GM21367 (cell line): ENCODE results near the gene KCNB1.

ENCODE experiments used
- ATAC-seq: cut with Tn5 transposase; IDR thresholded peaks from one replicate; pipeline ENCODE4 v1.9.1; 2021; ENCODE audit not compliant: unreplicated experiment

KCNB1 gene

GRCh38 chr20:49501917-49502316 lies 19.4 kb upstream of the KCNB1 start:
- ATAC-seq, result no peak

GRCh38 chr20:49497398-49497669 lies 14.9 kb upstream of the KCNB1 start:
- ATAC-seq, result no peak

- no peak for ATAC-seq
Observed at GRCh38 chr20:49496553-49497397, 14.3 kb upstream of the KCNB1 start.

GRCh38 chr20:49496043-49496442 lies 13.6 kb upstream of the KCNB1 start:
- no peak for ATAC-seq

DNA sequence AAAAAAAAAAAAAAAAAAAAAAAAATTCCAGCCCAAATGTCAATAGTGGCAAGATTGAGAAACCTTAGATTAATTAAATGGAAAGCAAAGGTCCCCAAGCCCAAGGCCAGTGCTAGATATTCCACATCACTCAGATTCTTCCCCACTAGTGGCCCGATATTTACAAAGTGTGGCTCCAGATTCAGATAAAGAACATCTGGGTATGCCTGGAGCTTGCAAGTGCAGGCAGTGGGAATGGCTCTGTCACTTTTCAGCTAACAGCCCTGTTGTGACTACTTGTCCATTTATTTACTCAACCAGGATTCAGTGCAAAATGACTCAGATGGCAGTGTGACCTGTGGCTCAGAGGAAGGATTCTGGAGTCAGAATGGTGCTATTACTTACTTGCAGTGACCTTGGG lies 8.2 kb upstream of the KCNB1 start:
- no peak for ATAC-seq

DNA sequence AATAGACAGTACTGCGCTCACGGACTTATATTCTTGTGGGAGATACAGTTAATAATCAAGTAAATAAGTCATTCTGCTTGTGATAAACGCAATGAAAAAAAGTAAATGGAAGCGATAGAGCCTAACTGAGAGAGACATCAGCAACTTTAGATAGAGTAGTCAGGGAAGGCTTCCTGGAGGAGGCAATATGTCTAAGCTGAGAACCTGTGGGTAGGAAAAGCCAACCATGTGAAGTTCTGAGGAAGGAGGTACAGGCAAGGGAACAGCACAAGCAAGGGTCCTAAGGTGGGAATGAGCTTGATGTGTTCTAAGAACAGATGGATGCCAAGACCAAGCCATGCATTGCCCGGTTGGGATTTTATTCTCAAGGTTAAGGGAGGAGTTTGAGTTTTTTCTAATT lies 7.2 kb upstream of the KCNB1 start:
- ATAC-seq, result no peak

GRCh38 chr20:49486064-49486463 lies 3.6 kb upstream of the KCNB1 start:
- no peak for ATAC-seq

- no peak for ATAC-seq
Observed at GRCh38 chr20:49485563-49485962, 3.1 kb upstream of the KCNB1 start.

DNA sequence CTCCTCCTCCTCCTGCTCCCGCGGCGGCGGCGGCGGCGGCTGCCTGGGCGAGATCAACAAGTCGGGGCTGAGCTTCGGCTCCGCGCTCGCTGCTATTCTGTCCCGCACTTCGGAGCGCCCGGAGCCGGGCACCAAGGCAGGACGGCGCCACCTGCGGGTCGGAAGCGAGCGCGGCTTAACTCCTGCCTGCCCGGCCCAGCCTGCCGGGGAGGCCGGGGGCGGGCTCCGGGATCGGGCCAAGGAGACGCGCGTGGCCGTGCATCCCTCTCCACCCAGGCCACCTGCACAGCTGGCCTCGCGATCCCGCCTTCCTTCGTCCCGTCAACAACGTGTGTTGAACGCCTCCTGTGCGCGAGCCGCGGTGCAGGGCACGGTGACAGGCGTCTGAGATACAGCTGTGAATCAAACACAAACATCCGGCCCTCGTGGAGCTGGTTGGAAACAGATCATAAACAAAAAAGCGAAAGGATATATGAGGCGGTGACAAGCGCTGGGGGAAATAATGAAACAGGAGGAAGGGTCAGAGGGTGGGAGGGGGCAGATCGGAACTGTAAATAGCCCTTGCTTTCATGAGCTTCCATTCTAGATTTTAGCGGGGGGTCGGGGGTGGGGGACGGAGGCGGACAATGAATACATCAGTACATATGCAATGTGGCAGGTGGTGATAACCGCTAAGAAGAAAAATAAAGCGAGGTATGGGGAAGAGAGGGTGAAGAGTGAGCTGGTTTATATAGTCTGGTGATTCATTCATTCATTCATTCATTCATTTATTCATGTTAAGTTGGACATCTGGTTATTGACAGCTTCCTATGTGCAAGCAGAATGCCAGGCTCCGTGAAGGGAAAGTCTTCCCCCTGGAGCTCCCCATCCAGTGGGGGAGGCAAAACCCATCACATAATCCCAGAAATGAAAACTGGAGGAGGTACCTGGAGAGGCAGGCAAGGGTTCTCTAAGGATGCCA lies 2.0 kb upstream of the KCNB1 start:
- ATAC-seq, result no peak

DNA sequence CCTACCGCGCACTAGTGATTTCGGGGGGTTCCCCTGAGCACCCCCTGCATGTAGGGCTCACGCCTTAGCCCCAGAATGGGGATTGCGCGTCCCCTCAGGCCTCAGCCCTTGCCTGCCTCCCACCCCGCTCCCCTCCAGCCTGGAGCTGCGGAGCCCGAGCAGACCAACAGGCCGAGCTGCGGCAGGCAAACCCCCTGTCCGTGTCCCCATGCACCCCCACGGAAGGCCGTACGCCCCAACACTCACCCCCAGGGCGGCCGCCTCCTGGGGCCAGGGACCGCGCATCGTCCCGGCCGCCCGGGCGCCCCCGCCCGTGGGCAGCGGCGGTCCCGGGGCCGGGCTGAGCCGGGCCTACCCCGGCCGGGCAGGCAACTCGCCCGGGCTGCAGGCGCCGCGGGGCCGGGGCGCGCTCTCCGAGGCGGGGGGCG lies 1.2 kb upstream of the KCNB1 start:
- no peak for ATAC-seq

GRCh38 chr20:49483018-49483695 lies 689 bp upstream of the KCNB1 start:
- no peak for ATAC-seq

- ATAC-seq, result no peak
Observed at GRCh38 chr20:49482173-49482572, 295 bp downstream of the KCNB1 start.

- no peak for ATAC-seq
Observed at GRCh38 chr20:49481116-49481515, 1.4 kb downstream of the KCNB1 start.

DNA sequence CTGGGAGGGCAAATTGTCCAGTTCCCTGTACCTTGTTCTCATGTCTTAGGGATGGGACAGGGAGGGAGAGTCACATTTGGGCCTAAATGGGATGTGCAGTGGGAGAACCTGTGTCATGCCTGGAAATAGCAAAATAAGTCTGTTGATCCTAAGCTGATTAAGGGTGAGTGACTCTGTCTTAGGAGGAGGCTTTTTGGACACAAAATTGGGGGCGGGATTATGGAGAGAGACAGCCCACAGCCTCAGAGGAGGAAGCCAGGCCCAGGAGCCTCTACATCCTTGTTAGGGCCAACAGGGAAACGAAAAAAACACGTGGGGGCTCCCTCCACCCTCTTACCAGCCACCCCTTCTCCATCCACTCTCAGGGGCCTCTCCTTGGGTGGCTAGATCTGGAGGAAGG lies 2.2 kb downstream of the KCNB1 start:
- no peak for ATAC-seq

DNA sequence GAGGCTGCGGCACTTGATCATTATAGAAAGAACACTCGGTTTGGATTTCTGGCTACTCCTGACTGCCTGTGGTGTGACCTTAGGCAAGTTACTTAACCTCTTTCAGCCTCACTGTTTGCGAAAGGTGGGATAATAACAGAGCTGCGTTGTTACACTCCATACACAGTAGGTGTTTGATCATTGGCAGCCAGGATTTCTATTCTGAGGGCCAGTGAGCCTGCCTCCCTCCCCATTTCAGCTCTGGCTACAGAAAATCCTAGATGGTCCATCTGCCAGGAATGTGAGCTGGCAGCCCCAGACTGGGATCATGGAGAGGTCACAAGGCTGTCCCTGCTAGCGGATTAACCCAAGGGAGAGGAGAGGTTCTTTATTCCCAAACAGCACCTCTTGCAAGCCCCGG lies 2.7 kb downstream of the KCNB1 start:
- no peak for ATAC-seq

GRCh38 chr20:49478754-49479689 lies 3.4 kb downstream of the KCNB1 start:
- ATAC-seq, result no peak

GRCh38 chr20:49478266-49478665 lies 4.2 kb downstream of the KCNB1 start:
- ATAC-seq, result no peak

GRCh38 chr20:49477200-49477599 lies 5.3 kb downstream of the KCNB1 start:
- no peak for ATAC-seq

GRCh38 chr20:49476016-49476355 lies 6.5 kb downstream of the KCNB1 start:
- ATAC-seq, result no peak

DNA sequence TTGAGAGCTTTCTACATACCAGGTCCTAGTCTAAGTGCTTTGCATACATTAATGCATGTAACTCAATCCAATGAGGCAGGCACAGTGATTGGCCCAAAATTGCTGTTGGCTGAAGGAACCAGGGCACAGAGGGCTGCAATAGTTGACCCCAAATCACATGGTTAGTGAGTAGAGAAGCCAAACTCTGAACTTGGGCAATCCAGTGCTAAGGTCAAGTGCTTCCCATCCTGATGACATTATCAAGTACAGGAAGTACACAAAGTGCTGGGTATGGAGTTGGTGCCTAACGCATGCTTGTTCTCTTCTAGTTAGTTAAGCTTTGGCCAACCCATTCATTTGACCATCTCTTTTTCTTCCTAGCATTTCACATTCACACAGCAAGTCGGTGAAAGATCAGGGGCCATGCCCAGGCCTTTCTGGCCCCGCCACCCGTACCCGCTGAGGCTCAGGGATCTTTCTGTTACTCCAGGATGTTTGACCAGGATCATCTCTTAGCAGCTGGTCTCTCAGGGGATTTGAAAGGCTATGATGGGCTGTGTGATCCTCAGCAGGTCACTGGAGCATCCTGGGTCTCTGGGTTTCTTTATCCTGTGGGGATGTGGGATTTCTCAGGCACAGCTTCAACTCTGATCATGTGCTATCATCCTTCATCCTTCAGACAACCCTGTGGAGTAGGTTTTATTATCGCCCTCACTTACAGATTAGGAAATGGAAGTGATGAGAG lies 7.0 kb downstream of the KCNB1 start:
- no peak for ATAC-seq
